Measurements from ENCODE around the gene SMC4. TPM values are rescaled to one million over a fixed set of nuclear protein-coding genes. Genes with fewer than 3 reads are reported as not detected.

SMC4 gene
- total and polyA plus RNA-seq, 2 of the 8 experiments (the other 6 are each of a cell fraction or from before 2014, with no cell fraction given): 26.6 to 118 TPM

- Histone ChIP-seq H3K79me1 (ENCODE audit: low read depth, low read length) (peaks cover 2% of the 10 kb centered on the region; the same call in 1 of the 2 replicates), H4K20me1 (replicated peaks in 1 of 2; ENCODE audit: control insufficient read depth in 1 of 2, insufficient read depth in 2 of 2, low read length in 2 of 2) (peaks cover 0 to 1% of the 10 kb centered on the region in 2 experiments), H3K23me2 (ENCODE audit: low read depth, low read length) (0 out of 2 replicates have a peak, but pooled peaks cover 2% of the 10 kb centered on the region), H3K9me3 (ENCODE audit: insufficient read depth in 2 of 2, low read depth in 1 of 2, low read length in 1 of 2) (no peaks in the 10 kb centered on the region), H2AK5ac (ENCODE audit: low read depth, low read length) (no peak overlapping the region), H2BK12ac (ENCODE audit: low read depth, low read length) (no peak overlapping the region), H2BK120ac (replicated peaks; ENCODE audit: low read depth, low read length) (no peak overlapping the region), H3K56ac (replicated peaks; ENCODE audit: insufficient read length, low read depth, low read length) (no peak overlapping the region), H2BK20ac (ENCODE audit: low read length) (no peak overlapping the region), H2BK5ac (ENCODE audit: low read depth, low read length) (no peak overlapping the region), H4K91ac (replicated peaks; ENCODE audit: insufficient read length, low read length) (no peak overlapping the region), H3K36me3 (ENCODE audit: control insufficient read depth in 2 of 4, insufficient read depth in 4 of 4, low read length in 3 of 4) (no peaks in the 10 kb centered on the region), H4K5ac (ENCODE audit: insufficient read length, low read depth, low read length) (no peak overlapping the region), H3K27ac (ENCODE audit: low read depth, low read length) (no peak overlapping the region), H3K14ac (ENCODE audit: insufficient read length) (no peak overlapping the region), H3K18ac (ENCODE audit: extremely low read depth, low read length) (no peak overlapping the region), H3K79me2 (ENCODE audit: control insufficient read depth in 1 of 2, insufficient read depth in 2 of 2, low read length in 2 of 2) (peaks cover 0 to 42% of the 10 kb centered on the region in 2 experiments; a peak in 3 of 4 replicates), H3K4me2 (ENCODE audit: insufficient read depth in 1 of 2, low read depth in 2 of 2, low read length in 2 of 2) (no peak overlapping the region), H3K27me3 (replicated peaks in 1 of 4; ENCODE audit: control insufficient read depth in 3 of 4, extremely low read depth in 1 of 4, insufficient read depth in 3 of 4, low read length in 3 of 4) (no peaks in the 10 kb centered on the region), H3K4me3 (ENCODE audit: extremely low read depth in 1 of 4, insufficient read depth in 2 of 4, low read depth in 3 of 4, low read length in 4 of 4) (no peak overlapping the region), H3K9ac (replicated peaks in 1 of 4; ENCODE audit: extremely low read depth in 1 of 4, low read depth in 3 of 4, low read length in 3 of 4) (no peak overlapping the region), H2AFZ (ENCODE audit: low read length) (no peak overlapping the region), H2BK15ac (ENCODE audit: low read length) (no peak overlapping the region), H4K8ac (ENCODE audit: extremely low read depth, insufficient read depth, low read length) (no peak overlapping the region), H3K4ac (replicated peaks; ENCODE audit: insufficient read length, low read depth, low read length) (no peak overlapping the region), H3K4me1 (replicated peaks in 1 of 4; ENCODE audit: control insufficient read depth in 3 of 4, insufficient read depth in 4 of 4, low read length in 3 of 4) (no peaks in the 10 kb centered on the region), H3K23ac (ENCODE audit: insufficient read length) (no peak overlapping the region)
- POLR2A ChIA-PET (ENCODE audit: partially characterized antibody): interaction anchor here (1.0 kb wide), 1 partner anchor 10 kb away, joined by 3 read pairs; no protein-coding TSS in a partner anchor
- CTCF ChIA-PET (ENCODE audit: partially characterized antibody): interaction anchor here (1.2 kb wide), 1 partner anchor 7 kb away, joined by 3 read pairs; no protein-coding TSS in a partner anchor
- DNase-seq (ENCODE audit: low read depth in 1 of 2, low spot score in 2 of 2) (no peak), FAIRE-seq (no peak)
- TF ChIP-seq, protein P1, sequence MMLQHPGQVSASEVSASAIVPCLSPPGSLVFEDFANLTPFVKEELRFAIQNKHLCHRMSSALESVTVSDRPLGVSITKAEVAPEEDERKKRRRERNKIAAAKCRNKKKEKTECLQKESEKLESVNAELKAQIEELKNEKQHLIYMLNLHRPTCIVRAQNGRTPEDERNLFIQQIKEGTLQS (IDR thresholded peaks at IDR 0.05; ENCODE audit: insufficient read depth, low read depth, low read length): no peak
- WGBS, 2 experiments (ENCODE audit: extremely low coverage in 1 of 2, insufficient coverage in 1 of 2, insufficient read length in 1 of 2, insufficient replicate concordance in 2 of 2, low coverage in 1 of 2, low lambda C conversion rate in 2 of 2, missing lambda C conversion rate in 1 of 2): 83% methylated on average over 3 of the region's 3 CpGs; no CpG with 5 or more reads in 1 of the 2 experiments
These were observed 5.4 kb upstream of the SMC4 start for GRCh38 chr3:160394009-160394392.
